Measurements from ENCODE around the gene PSTPIP1.

DNA sequence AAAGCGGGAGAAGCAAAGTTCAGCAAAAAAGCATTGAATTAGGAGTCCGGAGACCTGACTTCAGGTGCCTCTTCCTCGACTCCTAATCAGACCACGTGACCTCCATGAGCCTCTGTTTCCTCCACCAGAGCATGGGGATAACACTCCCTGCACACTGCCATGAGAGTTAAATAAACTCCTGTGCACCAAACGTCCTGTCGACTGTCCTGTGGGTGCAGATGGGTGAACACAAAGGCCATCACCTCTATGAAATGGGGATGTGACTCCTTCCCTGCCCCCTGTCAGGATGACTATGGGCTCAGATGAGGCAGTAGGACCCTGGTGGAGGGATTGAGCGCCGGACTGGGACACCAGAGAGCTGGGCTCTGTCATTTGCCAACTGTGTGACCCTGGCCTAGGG is 89.5 kb downstream of the PSTPIP1 start:
- TF ChIP-seq TAF1 (IDR thresholded peaks at IDR 0.05; ENCODE audit: borderline replicate concordance, insufficient read depth, low read length), result no peak
- TF ChIP-seq, protein P1, sequence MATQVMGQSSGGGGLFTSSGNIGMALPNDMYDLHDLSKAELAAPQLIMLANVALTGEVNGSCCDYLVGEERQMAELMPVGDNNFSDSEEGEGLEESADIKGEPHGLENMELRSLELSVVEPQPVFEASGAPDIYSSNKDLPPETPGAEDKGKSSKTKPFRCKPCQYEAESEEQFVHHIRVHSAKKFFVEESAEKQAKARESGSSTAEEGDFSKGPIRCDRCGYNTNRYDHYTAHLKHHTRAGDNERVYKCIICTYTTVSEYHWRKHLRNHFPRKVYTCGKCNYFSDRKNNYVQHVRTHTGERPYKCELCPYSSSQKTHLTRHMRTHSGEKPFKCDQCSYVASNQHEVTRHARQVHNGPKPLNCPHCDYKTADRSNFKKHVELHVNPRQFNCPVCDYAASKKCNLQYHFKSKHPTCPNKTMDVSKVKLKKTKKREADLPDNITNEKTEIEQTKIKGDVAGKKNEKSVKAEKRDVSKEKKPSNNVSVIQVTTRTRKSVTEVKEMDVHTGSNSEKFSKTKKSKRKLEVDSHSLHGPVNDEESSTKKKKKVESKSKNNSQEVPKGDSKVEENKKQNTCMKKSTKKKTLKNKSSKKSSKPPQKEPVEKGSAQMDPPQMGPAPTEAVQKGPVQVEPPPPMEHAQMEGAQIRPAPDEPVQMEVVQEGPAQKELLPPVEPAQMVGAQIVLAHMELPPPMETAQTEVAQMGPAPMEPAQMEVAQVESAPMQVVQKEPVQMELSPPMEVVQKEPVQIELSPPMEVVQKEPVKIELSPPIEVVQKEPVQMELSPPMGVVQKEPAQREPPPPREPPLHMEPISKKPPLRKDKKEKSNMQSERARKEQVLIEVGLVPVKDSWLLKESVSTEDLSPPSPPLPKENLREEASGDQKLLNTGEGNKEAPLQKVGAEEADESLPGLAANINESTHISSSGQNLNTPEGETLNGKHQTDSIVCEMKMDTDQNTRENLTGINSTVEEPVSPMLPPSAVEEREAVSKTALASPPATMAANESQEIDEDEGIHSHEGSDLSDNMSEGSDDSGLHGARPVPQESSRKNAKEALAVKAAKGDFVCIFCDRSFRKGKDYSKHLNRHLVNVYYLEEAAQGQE (IDR thresholded peaks at IDR 0.05; ENCODE audit: insufficient read depth in 1 of 2, low read depth in 2 of 2, low read length in 2 of 2), result no peak
- TF ChIP-seq SIN3A (IDR thresholded peaks at IDR 0.05; ENCODE audit: borderline replicate concordance, insufficient read depth, low read length), result no peak
